Osteocyte (in vitro differentiated cells): Measurements from ENCODE around the gene KCTD19. TPM values are rescaled to one million over a fixed set of nuclear protein-coding genes. Genes with fewer than 3 reads are reported as not detected.

ENCODE experiments used
- DNase-seq: peaks from one replicate; pipeline ENCODE4 v3.0.0; 2021; ENCODE audit warnings: mixed read lengths; ENCODE audit not compliant: unreplicated experiment; ENCODE audit errors: extremely low spot score
- H3K27ac Mint-ChIP-seq: one replicate; pipeline ENCODE4 v1.8.0; 2021; ENCODE audit warnings: mild to moderate bottlenecking, mixed read lengths; ENCODE audit not compliant: unreplicated experiment
- H3K27me3 Mint-ChIP-seq: one replicate; pipeline ENCODE4 v1.8.0; 2021; ENCODE audit warnings: mixed read lengths; ENCODE audit not compliant: unreplicated experiment
- H3K36me3 Mint-ChIP-seq: one replicate; pipeline ENCODE4 v1.8.0; 2021; ENCODE audit warnings: mixed read lengths; ENCODE audit not compliant: unreplicated experiment
- H3K4me1 Mint-ChIP-seq: one replicate; pipeline ENCODE4 v1.8.0; 2021; ENCODE audit warnings: mixed read lengths; ENCODE audit not compliant: unreplicated experiment
- H3K4me3 Mint-ChIP-seq: one replicate; pipeline ENCODE4 v1.8.0; 2021; ENCODE audit warnings: mild to moderate bottlenecking, moderate library complexity, mixed read lengths; ENCODE audit not compliant: unreplicated experiment
- H3K9me3 Mint-ChIP-seq: one replicate; pipeline ENCODE4 v1.8.0; 2021; ENCODE audit warnings: mixed read lengths; ENCODE audit not compliant: unreplicated experiment
- CTCF ChIP-seq: fragments of 200-600 bp; sonication (generic); IDR thresholded peaks from 2 replicates; pipeline ENCODE4 v1.5.0; 2021; ENCODE audit warnings: antibody characterized with exemption, mild to moderate bottlenecking, moderate library complexity
- total RNA-seq: library from RNA; stranded (reverse); gene quantifications from 2 replicates; pipeline ENCODE4 v1.2.1, GENCODE V29; 2021

KCTD19 gene
- total RNA-seq, 1 donor from 2014 or later, result not detected

GRCh38 chr16:67240506-67240905 lies 86.0 kb downstream of the KCTD19 start:
- Mint-ChIP-seq H3K27me3 (no peaks in the 10 kb centered on the region), H3K27ac (peak overlapping the region; percentile 95), H3K9me3 (no peaks in the 10 kb centered on the region), H3K36me3 (peaks cover 22% of the 10 kb centered on the region), H3K4me3 (no peak overlapping the region), H3K4me1 (peaks cover 51% of the 10 kb centered on the region)
- no peak for TF ChIP-seq CTCF
- no peak for DNase-seq

Other genes with a start within 250 kb of the KCTD19 start
- 19.5 and 19.8 TPM in 2 replicates for gene PHAF1, start 216.8 kb downstream of the KCTD19 start, total RNA-seq
- 44.1 and 44.9 TPM in 2 replicates for gene B3GNT9, start 175.7 kb downstream of the KCTD19 start, total RNA-seq
- gene TRADD, start 166.8 kb downstream of the KCTD19 start, total RNA-seq, result 13.4 and 14.1 TPM in 2 replicates
- 12.8 and 15.5 TPM in 2 replicates for gene FBXL8, start 166.8 kb downstream of the KCTD19 start, total RNA-seq
- gene HSF4, start 162.0 kb downstream of the KCTD19 start, total RNA-seq, result 19.6 and 22.3 TPM in 2 replicates
- gene NOL3, start 156.2 kb downstream of the KCTD19 start, total RNA-seq, result 15.8 and 22.8 TPM in 2 replicates
- 26.6 and 35.7 TPM in 2 replicates for gene MATCAP1, start 142.8 kb downstream of the KCTD19 start, total RNA-seq
- gene EXOC3L1, start 136.6 kb downstream of the KCTD19 start, total RNA-seq, result not detected in 2 replicates
- gene E2F4, start 134.6 kb downstream of the KCTD19 start, total RNA-seq, result 40.0 and 43.4 TPM in 2 replicates
- 1.7 and 2.1 TPM in 2 replicates for gene ELMO3, start 127.6 kb downstream of the KCTD19 start, total RNA-seq
- 41.0 and 44.5 TPM in 2 replicates for gene TMEM208, start 99.6 kb downstream of the KCTD19 start, total RNA-seq
- gene FHOD1, start 79.3 kb downstream of the KCTD19 start, total RNA-seq, result 60.0 and 71.7 TPM in 2 replicates
- gene SLC9A5, start 77.8 kb downstream of the KCTD19 start, total RNA-seq, result 4.2 and 4.4 TPM in 2 replicates
- gene PLEKHG4, start 47.2 kb downstream of the KCTD19 start, total RNA-seq, result 10.1 and 11.4 TPM in 2 replicates
- gene LRRC36, start 74 bp upstream of the KCTD19 start, total RNA-seq, result not detected in 2 replicates
- 1.4 and 1.5 TPM in 2 replicates for gene TPPP3, start 66.8 kb upstream of the KCTD19 start, total RNA-seq
- gene ZDHHC1, start 89.7 kb upstream of the KCTD19 start, total RNA-seq, result 13.5 and 15.4 TPM in 2 replicates
- 0.40 and 0.68 TPM in 2 replicates for gene HSD11B2, start 104.4 kb upstream of the KCTD19 start, total RNA-seq
- gene ATP6V0D1, start 154.4 kb upstream of the KCTD19 start, total RNA-seq, result 112 and 116 TPM in 2 replicates
- not detected in 2 replicates for gene AGRP, start 156.8 kb upstream of the KCTD19 start, total RNA-seq
- gene RIPOR1, start 202.1 kb upstream of the KCTD19 start, total RNA-seq, result 75.0 and 77.0 TPM in 2 replicates
- 43.2 and 47.4 TPM in 2 replicates for gene CTCF, start 235.8 kb upstream of the KCTD19 start, total RNA-seq